Mesenchymal stem cell (in vitro differentiated cells and primary cell): ENCODE measurements around the gene NCF2.
"Not testable (repeated sequence)": the region's sequence is repeated elsewhere in the genome, so short reads cannot be mapped to it uniquely, and the experiment has no call there.

Experiments used
- DNase-seq: peaks from one replicate; pipeline ENCODE4 v3.0.0-alpha.2; 2013
- H2AFZ ChIP-seq: one replicate; pipeline ENCODE4 v1.6.1; 2013; ENCODE audit warnings: low read depth, mild to moderate bottlenecking, control low read depth, inconsistent platforms, low read length, moderate library complexity
- H2AK5ac ChIP-seq: 2 replicates; pipeline ENCODE4 v1.6.1; 2013; ENCODE audit warnings: low read length, moderate library complexity, mild to moderate bottlenecking, inconsistent platforms; ENCODE audit not compliant: severe bottlenecking
- H2BK120ac ChIP-seq: one replicate; pipeline ENCODE4 v1.6.1; 2013; ENCODE audit warnings: low read depth, mild to moderate bottlenecking, inconsistent platforms, low read length, moderate library complexity
- H2BK12ac ChIP-seq, 2 experiments: one replicate each; pipeline ENCODE4 v1.6.1; 2013; ENCODE audit warnings: inconsistent platforms in 2 of 2, low read length in 2 of 2, mild to moderate bottlenecking in 2 of 2, moderate library complexity in 2 of 2, control low read depth in 1 of 2
- H2BK15ac ChIP-seq: one replicate; pipeline ENCODE4 v1.6.1; 2013; ENCODE audit warnings: mild to moderate bottlenecking, low read depth, inconsistent platforms; ENCODE audit not compliant: poor library complexity, severe bottlenecking
- H2BK5ac ChIP-seq: 2 replicates; pipeline ENCODE4 v1.6.1; 2013; ENCODE audit warnings: low read depth, mild to moderate bottlenecking, low read length, control low read depth, inconsistent platforms; ENCODE audit not compliant: poor library complexity, severe bottlenecking
- H3K14ac ChIP-seq, 2 experiments: one replicate each; pipeline ENCODE4 v1.6.1; 2013; ENCODE audit warnings: inconsistent platforms in 2 of 2, low read length in 2 of 2, control low read depth in 1 of 2, mild to moderate bottlenecking in 1 of 2, moderate library complexity in 1 of 2
- H3K18ac ChIP-seq, 2 experiments: one replicate each; pipeline ENCODE4 v1.6.1; 2013; ENCODE audit warnings: inconsistent platforms in 2 of 2, low read length in 2 of 2, control low read depth in 1 of 2, low read depth in 1 of 2, mild to moderate bottlenecking in 1 of 2
- H3K23ac ChIP-seq, 2 experiments: one replicate each; pipeline ENCODE4 v1.6.1; 2013; ENCODE audit warnings: inconsistent platforms in 2 of 2, low read length in 2 of 2, mild to moderate bottlenecking in 2 of 2, moderate library complexity in 2 of 2, control low read depth in 1 of 2
- H3K27ac ChIP-seq: 2 replicates; pipeline ENCODE4 v1.5.1; 2013; ENCODE audit warnings: mild to moderate bottlenecking, moderate library complexity, low read length, control low read depth, inconsistent platforms; ENCODE audit not compliant: poor library complexity, severe bottlenecking
- H3K27me3 ChIP-seq, 2 experiments: 2 replicates each; pipeline versions ENCODE4 v1.6.1 to v1.7.0; 2013; ENCODE audit warnings: low read length in 2 of 2, mild to moderate bottlenecking in 2 of 2, moderate library complexity in 2 of 2, control low read depth in 1 of 2, inconsistent platforms in 1 of 2; ENCODE audit not compliant: control insufficient read depth in 1 of 2, insufficient read depth in 1 of 2
- H3K36me3 ChIP-seq, 2 experiments: 2 replicates each; pipeline versions ENCODE4 v1.6.1 to v1.7.0; 2013; ENCODE audit warnings: low read length in 2 of 2, control low read depth in 1 of 2, inconsistent platforms in 1 of 2, low read depth in 1 of 2, mild to moderate bottlenecking in 1 of 2; ENCODE audit not compliant: insufficient read depth in 2 of 2, control insufficient read depth in 1 of 2
- H3K4ac ChIP-seq, 2 experiments: one replicate each; pipeline ENCODE4 v1.6.1; 2013; ENCODE audit warnings: inconsistent platforms in 2 of 2, low read length in 2 of 2, mild to moderate bottlenecking in 2 of 2, moderate library complexity in 2 of 2, control low read depth in 1 of 2, low read depth in 1 of 2
- H3K4me1 ChIP-seq: 2 replicates; pipeline ENCODE4 v1.6.1; 2013; ENCODE audit warnings: low read depth, low read length, control low read depth; ENCODE audit not compliant: control insufficient read depth, insufficient read depth
- H3K4me2 ChIP-seq: 2 replicates; pipeline ENCODE4 v1.6.1; 2013; ENCODE audit warnings: low read length, mild to moderate bottlenecking, inconsistent platforms; ENCODE audit not compliant: poor library complexity, severe bottlenecking
- H3K4me3 ChIP-seq, 2 experiments: 2 replicates each; pipeline versions ENCODE4 v1.5.1 to v1.7.0; 2013; ENCODE audit warnings: low read length in 2 of 2, mild to moderate bottlenecking in 2 of 2, control low read depth in 1 of 2, low read depth in 1 of 2; ENCODE audit not compliant: insufficient read depth in 1 of 2
- H3K79me1 ChIP-seq: replicated peaks from 2 replicates; pipeline ENCODE4 v1.6.1; 2013; ENCODE audit warnings: mild to moderate bottlenecking, control low read depth, low read length, inconsistent platforms; ENCODE audit not compliant: poor library complexity, severe bottlenecking
- H3K9ac ChIP-seq: 2 replicates; pipeline ENCODE4 v1.7.0; 2013; ENCODE audit warnings: mild to moderate bottlenecking, low read length, moderate library complexity
- H3K9me3 ChIP-seq: 2 replicates; pipeline ENCODE4 v1.7.0; 2013; ENCODE audit warnings: mild to moderate bottlenecking, low read length; ENCODE audit not compliant: control insufficient read depth
- H4K8ac ChIP-seq: one replicate; pipeline ENCODE4 v1.6.1; 2013; ENCODE audit warnings: inconsistent platforms, mild to moderate bottlenecking, low read length, moderate library complexity
- H4K91ac ChIP-seq: one replicate; pipeline ENCODE4 v1.6.1; 2013; ENCODE audit warnings: mild to moderate bottlenecking, low read length, inconsistent platforms
- WGBS: methylation state at CpG from one replicate; pipeline ENCODE4 v1.1.7; 2013; ENCODE audit warnings: mixed read lengths; 5-methylcytosine and 5-hydroxymethylcytosine counted together

The NCF2 gene

DNA sequence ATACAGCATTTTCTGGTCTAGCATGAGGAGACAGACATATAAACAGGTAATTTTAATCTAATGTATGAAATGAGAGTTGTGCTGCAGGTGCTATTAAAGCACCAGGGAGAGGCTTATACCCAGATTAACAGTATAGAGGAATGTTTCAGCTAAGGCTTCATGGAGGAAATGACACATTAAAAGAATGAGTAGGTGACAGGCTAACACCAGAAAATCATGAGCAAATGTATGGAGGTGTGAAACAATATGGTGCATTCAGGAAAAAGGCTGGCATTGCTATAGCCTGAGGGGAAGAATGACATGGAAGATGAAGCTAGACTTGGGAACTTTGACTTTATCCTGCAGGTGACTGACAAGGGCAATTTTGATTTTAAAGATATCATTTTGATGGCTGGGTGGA is 38.3 kb upstream of the NCF2 start:
- Histone ChIP-seq H3K14ac (no peak overlapping the region), H3K9ac (no peak overlapping the region), H3K27me3 (no peaks in the 10 kb centered on the region), H3K23ac (no peak overlapping the region), H3K4ac (no peak overlapping the region), H3K4me3 (no peak overlapping the region), H3K18ac (no peak overlapping the region), H2BK5ac (no peak overlapping the region), H2BK12ac (no peak overlapping the region), H3K4me1 (no peaks in the 10 kb centered on the region), H3K9me3 (no peaks in the 10 kb centered on the region), H2BK15ac (no peak overlapping the region), H2AFZ (no peak overlapping the region), H4K8ac (no peak overlapping the region), H3K36me3 (peaks cover 3 to 67% of the 10 kb centered on the region in 2 experiments), H4K91ac (no peak overlapping the region), H2BK120ac (no peak overlapping the region), H3K79me1 (peaks cover 5% of the 10 kb centered on the region), H3K4me2 (no peak overlapping the region), H3K27ac (no peak overlapping the region), H2AK5ac (no peak overlapping the region)
- no peak for DNase-seq

GRCh38 chr1:183626236-183626635 is 36.0 kb upstream of the NCF2 start:
- 71% methylated on average over 1 of the region's 3 CpGs for WGBS
- peaks cover 3 to 56% of the 10 kb centered on the region in 2 experiments for H3K36me3 ChIP-seq
- H3K4ac ChIP-seq, H3K4me1 ChIP-seq, H3K4me2 ChIP-seq, H3K4me3 ChIP-seq, H4K91ac ChIP-seq, H3K27me3 ChIP-seq, H4K8ac ChIP-seq, H2AK5ac ChIP-seq, H2AFZ ChIP-seq, H3K79me1 ChIP-seq, H2BK120ac ChIP-seq, H2BK12ac ChIP-seq, H3K9me3 ChIP-seq, H3K14ac ChIP-seq, H3K23ac ChIP-seq, H2BK15ac ChIP-seq, DNase-seq, H3K18ac ChIP-seq, H3K27ac ChIP-seq, H2BK5ac ChIP-seq: not testable (repeated sequence)
- peak overlapping the region; percentile 30 for H3K9ac ChIP-seq

GRCh38 chr1:183622884-183623785 is 32.9 kb upstream of the NCF2 start:
- H3K23ac ChIP-seq: no peak overlapping the region
- H3K14ac ChIP-seq: no peak overlapping the region
- H2AFZ ChIP-seq: no peak overlapping the region
- no peak overlapping the region for H3K4me2 ChIP-seq
- peak overlapping the region; percentile 31 for H2AK5ac ChIP-seq
- WGBS: 65% methylated on average over 10 of the region's 10 CpGs
- H3K18ac ChIP-seq: no peak overlapping the region
- H3K4ac ChIP-seq: no peak overlapping the region
- H3K27ac ChIP-seq: no peak overlapping the region
- peak overlapping the region; percentile 12 for H3K9ac ChIP-seq
- H3K4me3 ChIP-seq: no peak overlapping the region
- no peaks in the 10 kb centered on the region for H3K27me3 ChIP-seq
- H4K91ac ChIP-seq: no peak overlapping the region
- no peak overlapping the region for H2BK12ac ChIP-seq
- peak; percentile 64 for DNase-seq
- H3K9me3 ChIP-seq: no peaks in the 10 kb centered on the region
- H4K8ac ChIP-seq: no peak overlapping the region
- H2BK120ac ChIP-seq: no peak overlapping the region
- H3K79me1 ChIP-seq: peaks cover 2% of the 10 kb centered on the region
- no peak overlapping the region for H2BK15ac ChIP-seq
- H2BK5ac ChIP-seq: no peak overlapping the region
- H3K36me3 ChIP-seq: peaks cover 3 to 30% of the 10 kb centered on the region in 2 experiments
- peaks cover 2% of the 10 kb centered on the region for H3K4me1 ChIP-seq

DNA sequence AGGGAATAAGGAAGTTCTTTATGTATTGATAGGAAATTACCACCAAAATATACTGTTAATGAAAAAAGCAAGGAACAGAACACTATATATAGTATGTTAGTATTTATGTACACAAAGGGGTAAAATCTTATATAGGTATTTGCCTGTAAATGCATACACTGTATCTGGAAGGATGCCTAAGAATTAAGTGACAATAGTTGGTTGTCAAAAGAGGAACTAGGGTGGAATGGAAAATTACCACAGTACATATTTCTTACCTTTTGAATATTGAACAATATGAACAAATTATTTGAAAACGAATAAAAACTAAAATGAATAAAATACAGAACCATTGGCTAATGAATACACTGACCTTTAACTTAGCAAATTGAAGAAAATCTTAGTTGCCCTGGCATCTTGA is 31.8 kb upstream of the NCF2 start:
- no peak for DNase-seq
- H3K4me2 ChIP-seq: no peak overlapping the region
- no peak overlapping the region for H3K27ac ChIP-seq
- no peak overlapping the region for H3K9ac ChIP-seq
- H3K79me1 ChIP-seq: no peaks in the 10 kb centered on the region
- peaks cover 2% of the 10 kb centered on the region for H3K4me1 ChIP-seq
- H2BK5ac ChIP-seq: no peak overlapping the region
- H4K91ac ChIP-seq: no peak overlapping the region
- peaks cover 3 to 22% of the 10 kb centered on the region in 2 experiments for H3K36me3 ChIP-seq
- no peak overlapping the region for H3K18ac ChIP-seq
- H2BK12ac ChIP-seq: no peak overlapping the region
- H3K4me3 ChIP-seq: no peak overlapping the region
- H4K8ac ChIP-seq: no peak overlapping the region
- H3K27me3 ChIP-seq: no peaks in the 10 kb centered on the region
- no peak overlapping the region for H3K4ac ChIP-seq
- no peak overlapping the region for H3K23ac ChIP-seq
- no peak overlapping the region for H2BK120ac ChIP-seq
- no peaks in the 10 kb centered on the region for H3K9me3 ChIP-seq
- H3K14ac ChIP-seq: no peak overlapping the region
- H2AFZ ChIP-seq: no peak overlapping the region
- H2AK5ac ChIP-seq: no peak overlapping the region
- no peak overlapping the region for H2BK15ac ChIP-seq
- 20% methylated on average over 1 of the region's 1 CpG for WGBS
